HepG2 (cell line): ENCODE results near the gene ATL2.

Experiments used
- ARNT ChIP-seq: fragments of 450-650 bp; IDR thresholded peaks from 2 replicates; pipeline ENCODE4 v1.6.1; 2017
- BHLHE40 ChIP-seq: IDR thresholded peaks from 2 replicates; pipeline ENCODE4 v1.6.1; 2011; ENCODE audit warnings: low read length, improper control_type of control experiment
- ELF3 ChIP-seq: IDR thresholded peaks from 2 replicates; pipeline ENCODE4 v1.6.1; 2016; ENCODE audit warnings: missing genetic modification reagents, missing compliant biosample characterization
- POLR2A ChIP-seq, 2 experiments: IDR thresholded peaks; 2 replicates each; pipeline ENCODE4 v1.6.1; 2011; ENCODE audit warnings: low read depth in 2 of 2, low read length in 2 of 2, mild to moderate bottlenecking in 1 of 2, moderate library complexity in 1 of 2; ENCODE audit not compliant: insufficient read depth in 1 of 2
- RAD51 ChIP-seq: fragments of 450-650 bp; IDR thresholded peaks from 2 replicates; pipeline ENCODE4 v1.6.1; 2016; ENCODE audit warnings: borderline replicate concordance
- ZBTB38 ChIP-seq: sonication (generic); formaldehyde crosslinking; IDR thresholded peaks from 2 replicates; pipeline ENCODE4 v1.5.1; 2020; ENCODE audit warnings: mild to moderate bottlenecking, missing genetic modification reagents
- ZNF24 ChIP-seq: fragments of 450-650 bp; IDR thresholded peaks from 2 replicates; pipeline ENCODE4 v1.6.1; 2017; ENCODE audit warnings: antibody characterized with exemption, mild to moderate bottlenecking
- ZSCAN21 ChIP-seq: sonication (generic); formaldehyde crosslinking; IDR thresholded peaks from 2 replicates; pipeline ENCODE4 v1.8.0; 2022; ENCODE audit warnings: mild to moderate bottlenecking, missing genetic modification reagents, moderate library complexity, borderline replicate concordance
- TF ChIP-seq, protein P1 (sequence below): sonication (generic); formaldehyde crosslinking; IDR thresholded peaks from 2 replicates; pipeline ENCODE4 v1.4.0; 2020; ENCODE audit warnings: missing genetic modification reagents, borderline replicate concordance
- TF ChIP-seq, protein P2 (sequence below): sonication (generic); formaldehyde crosslinking; IDR thresholded peaks from 2 replicates; pipeline ENCODE4 v1.5.0; 2020; ENCODE audit warnings: mild to moderate bottlenecking, missing genetic modification reagents, moderate library complexity

DNA sequence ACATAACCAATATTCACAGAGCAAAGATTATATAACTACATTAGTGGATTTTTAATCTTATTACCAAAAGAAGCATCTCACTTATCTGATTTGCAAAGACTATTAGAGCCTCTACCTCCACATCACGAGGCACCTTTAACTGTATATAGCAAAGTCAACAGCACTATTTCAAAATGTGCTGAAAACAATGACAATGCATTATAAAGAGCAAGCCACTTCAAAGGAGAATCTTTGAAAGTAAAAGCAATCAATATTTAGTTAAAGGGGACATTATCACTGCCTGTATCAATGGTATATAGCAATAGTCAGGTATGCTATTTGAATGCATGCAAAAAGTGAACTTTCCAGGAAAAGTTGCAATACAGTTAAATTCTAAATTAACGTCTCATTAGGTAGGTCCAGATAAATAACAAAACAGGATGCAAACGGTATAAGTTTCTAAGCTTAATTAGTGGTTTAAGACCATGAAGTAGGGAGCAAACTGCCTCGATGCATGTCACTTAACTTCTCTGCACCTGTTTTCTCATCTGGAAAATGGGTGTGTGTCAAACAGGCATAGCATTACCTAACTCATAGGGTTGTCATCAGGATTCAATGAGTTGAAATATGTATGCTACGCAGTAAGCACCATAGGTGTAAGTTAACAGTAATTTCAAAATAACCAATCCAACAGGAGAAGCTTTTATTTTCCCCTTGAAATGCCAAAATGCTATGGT lies 31.6 kb downstream of the ATL2 start:
- TF ChIP-seq ZNF24 (no peak), ZSCAN21 (CRISPR knock-in tag) (no peak), ZBTB38 (CRISPR knock-in tag) (no peak), RAD51 (no peak), BHLHE40 (no peak), ARNT (no peak), POLR2A (IDR thresholded peaks at IDR 0.05; ENCODE audit: insufficient read depth in 1 of 2, low read depth in 2 of 2, low read length in 2 of 2) (no peak), ELF3 (CRISPR knock-in tag) (no peak)
- TF ChIP-seq, protein P1, sequence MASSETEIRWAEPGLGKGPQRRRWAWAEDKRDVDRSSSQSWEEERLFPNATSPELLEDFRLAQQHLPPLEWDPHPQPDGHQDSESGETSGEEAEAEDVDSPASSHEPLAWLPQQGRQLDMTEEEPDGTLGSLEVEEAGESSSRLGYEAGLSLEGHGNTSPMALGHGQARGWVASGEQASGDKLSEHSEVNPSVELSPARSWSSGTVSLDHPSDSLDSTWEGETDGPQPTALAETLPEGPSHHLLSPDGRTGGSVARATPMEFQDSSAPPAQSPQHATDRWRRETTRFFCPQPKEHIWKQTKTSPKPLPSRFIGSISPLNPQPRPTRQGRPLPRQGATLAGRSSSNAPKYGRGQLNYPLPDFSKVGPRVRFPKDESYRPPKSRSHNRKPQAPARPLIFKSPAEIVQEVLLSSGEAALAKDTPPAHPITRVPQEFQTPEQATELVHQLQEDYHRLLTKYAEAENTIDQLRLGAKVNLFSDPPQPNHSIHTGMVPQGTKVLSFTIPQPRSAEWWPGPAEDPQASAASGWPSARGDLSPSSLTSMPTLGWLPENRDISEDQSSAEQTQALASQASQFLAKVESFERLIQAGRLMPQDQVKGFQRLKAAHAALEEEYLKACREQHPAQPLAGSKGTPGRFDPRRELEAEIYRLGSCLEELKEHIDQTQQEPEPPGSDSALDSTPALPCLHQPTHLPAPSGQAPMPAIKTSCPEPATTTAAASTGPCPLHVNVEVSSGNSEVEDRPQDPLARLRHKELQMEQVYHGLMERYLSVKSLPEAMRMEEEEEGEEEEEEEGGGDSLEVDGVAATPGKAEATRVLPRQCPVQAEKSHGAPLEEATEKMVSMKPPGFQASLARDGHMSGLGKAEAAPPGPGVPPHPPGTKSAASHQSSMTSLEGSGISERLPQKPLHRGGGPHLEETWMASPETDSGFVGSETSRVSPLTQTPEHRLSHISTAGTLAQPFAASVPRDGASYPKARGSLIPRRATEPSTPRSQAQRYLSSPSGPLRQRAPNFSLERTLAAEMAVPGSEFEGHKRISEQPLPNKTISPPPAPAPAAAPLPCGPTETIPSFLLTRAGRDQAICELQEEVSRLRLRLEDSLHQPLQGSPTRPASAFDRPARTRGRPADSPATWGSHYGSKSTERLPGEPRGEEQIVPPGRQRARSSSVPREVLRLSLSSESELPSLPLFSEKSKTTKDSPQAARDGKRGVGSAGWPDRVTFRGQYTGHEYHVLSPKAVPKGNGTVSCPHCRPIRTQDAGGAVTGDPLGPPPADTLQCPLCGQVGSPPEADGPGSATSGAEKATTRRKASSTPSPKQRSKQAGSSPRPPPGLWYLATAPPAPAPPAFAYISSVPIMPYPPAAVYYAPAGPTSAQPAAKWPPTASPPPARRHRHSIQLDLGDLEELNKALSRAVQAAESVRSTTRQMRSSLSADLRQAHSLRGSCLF: no peak
- TF ChIP-seq, protein P2, sequence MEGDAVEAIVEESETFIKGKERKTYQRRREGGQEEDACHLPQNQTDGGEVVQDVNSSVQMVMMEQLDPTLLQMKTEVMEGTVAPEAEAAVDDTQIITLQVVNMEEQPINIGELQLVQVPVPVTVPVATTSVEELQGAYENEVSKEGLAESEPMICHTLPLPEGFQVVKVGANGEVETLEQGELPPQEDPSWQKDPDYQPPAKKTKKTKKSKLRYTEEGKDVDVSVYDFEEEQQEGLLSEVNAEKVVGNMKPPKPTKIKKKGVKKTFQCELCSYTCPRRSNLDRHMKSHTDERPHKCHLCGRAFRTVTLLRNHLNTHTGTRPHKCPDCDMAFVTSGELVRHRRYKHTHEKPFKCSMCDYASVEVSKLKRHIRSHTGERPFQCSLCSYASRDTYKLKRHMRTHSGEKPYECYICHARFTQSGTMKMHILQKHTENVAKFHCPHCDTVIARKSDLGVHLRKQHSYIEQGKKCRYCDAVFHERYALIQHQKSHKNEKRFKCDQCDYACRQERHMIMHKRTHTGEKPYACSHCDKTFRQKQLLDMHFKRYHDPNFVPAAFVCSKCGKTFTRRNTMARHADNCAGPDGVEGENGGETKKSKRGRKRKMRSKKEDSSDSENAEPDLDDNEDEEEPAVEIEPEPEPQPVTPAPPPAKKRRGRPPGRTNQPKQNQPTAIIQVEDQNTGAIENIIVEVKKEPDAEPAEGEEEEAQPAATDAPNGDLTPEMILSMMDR (CRISPR knock-in tag): no peak
